Vagina (tissue), 2 donors: Measurements from ENCODE around the gene ZC3H12C. TPM values are rescaled to one million over a fixed set of nuclear protein-coding genes. Genes with fewer than 3 reads are reported as not detected.
A peak's percentile ranks its signal among the peaks of the same experiment; 100 is the strongest.

Experiments
- DNase-seq, 2 donors: peaks; one replicate each; pipeline ENCODE4 v3.0.0-alpha.2; 2017; ENCODE audit errors: extremely low spot score in 2 of 2
- H3K27ac ChIP-seq: fragments of 200-600 bp; sonication (generic); one replicate; pipeline ENCODE4 v1.5.1; 2019
- H3K27me3 ChIP-seq: fragments of 200-600 bp; sonication (generic); one replicate; pipeline ENCODE4 v1.5.1; 2019
- H3K36me3 ChIP-seq, 2 donors: fragments of 200-600 bp; sonication (generic); one replicate each; pipeline ENCODE4 v1.5.1; 2017 to 2019
- H3K4me1 ChIP-seq: fragments of 200-600 bp; sonication (generic); one replicate; pipeline ENCODE4 v1.5.1; 2019
- H3K4me3 ChIP-seq, 2 donors: fragments of 200-600 bp; sonication (generic); 1 replicate in 1 of 2; 2 replicates in 1 of 2; pipeline ENCODE4 v1.5.1; 2016 to 2019
- H3K9me3 ChIP-seq: fragments of 200-600 bp; sonication (generic); one replicate; pipeline ENCODE4 v1.5.1; 2019
- POLR2A ChIP-seq, 2 donors: fragments of 450-650 bp; IDR thresholded peaks; one replicate each; pipeline ENCODE4 v1.6.1; 2017; ENCODE audit warnings: antibody characterized with exemption in 2 of 2, mild to moderate bottlenecking in 2 of 2, moderate library complexity in 2 of 2
- POLR2AphosphoS5 ChIP-seq, 2 donors: sonication (generic); formaldehyde crosslinking; IDR thresholded peaks; one replicate each; pipeline ENCODE4 v1.9.0; 2017; ENCODE audit warnings: antibody characterized with exemption in 2 of 2, mild to moderate bottlenecking in 2 of 2, low read depth in 1 of 2; ENCODE audit not compliant: insufficient read depth in 1 of 2
- intact Hi-C: fragments of 100-400 bp; cut with DNase I; formaldehyde crosslinking; loops from one replicate; pipeline ENCODE4 v1.15.1; 2023
- total RNA-seq: library from RNA; depleted of rRNA; stranded (reverse); fragments of >200 nt; gene quantifications from one replicate; pipeline ENCODE4 v1.2.3, GENCODE V29; 2016
- TF ChIP-seq, protein P1 (sequence below), 3 experiments: fragments of 450-650 bp in 2 of 3; fragments of 200-600 bp in 1 of 3; sonication (generic) in 1 of 3; IDR thresholded peaks; one replicate each; pipeline ENCODE4 v1.5.1; 2017 to 2019; ENCODE audit warnings: antibody characterized with exemption in 3 of 3, mild to moderate bottlenecking in 2 of 3, moderate library complexity in 2 of 3

ZC3H12C gene
- total RNA-seq, 1 donor from 2014 or later = 16.7 TPM

DNA sequence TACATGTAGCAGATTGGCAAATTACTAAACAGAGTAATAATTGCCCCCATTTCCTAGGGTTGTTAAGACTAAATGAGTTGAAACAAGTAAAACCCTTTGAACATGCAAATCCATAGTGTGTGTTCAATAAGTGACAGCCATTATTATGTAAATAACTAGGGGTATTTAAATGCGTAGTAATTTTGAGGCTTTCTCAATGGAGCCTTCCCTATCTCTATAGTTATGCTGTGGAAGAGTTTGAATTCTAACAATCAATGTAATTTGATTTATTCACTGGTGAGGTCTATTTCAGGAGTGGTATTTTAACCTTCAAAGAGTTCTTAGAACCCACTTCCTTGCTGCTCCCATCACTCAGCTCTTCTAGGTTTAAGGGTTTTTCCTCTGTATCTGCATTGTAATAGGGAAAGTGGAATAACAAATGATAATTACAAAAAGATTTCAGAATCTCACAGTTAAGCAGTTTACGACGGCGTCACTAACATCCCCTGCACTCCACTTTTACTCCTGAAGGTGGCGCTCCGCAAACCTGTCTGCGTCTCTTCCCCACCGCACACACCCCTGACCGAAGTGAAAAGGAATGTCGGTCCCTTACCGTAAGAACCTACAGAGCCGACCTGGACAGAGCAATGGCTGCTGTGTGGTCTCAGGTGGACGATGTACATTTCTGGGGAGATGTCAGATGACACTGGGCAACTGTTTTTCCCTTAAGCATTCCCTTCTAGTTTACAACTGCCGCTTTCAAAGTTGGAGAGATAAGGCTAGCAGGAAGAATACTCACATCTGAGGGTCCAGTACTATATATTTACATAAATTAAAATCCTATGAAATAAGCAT lies 80.8 kb downstream of the ZC3H12C start:
- TF ChIP-seq, protein P1, sequence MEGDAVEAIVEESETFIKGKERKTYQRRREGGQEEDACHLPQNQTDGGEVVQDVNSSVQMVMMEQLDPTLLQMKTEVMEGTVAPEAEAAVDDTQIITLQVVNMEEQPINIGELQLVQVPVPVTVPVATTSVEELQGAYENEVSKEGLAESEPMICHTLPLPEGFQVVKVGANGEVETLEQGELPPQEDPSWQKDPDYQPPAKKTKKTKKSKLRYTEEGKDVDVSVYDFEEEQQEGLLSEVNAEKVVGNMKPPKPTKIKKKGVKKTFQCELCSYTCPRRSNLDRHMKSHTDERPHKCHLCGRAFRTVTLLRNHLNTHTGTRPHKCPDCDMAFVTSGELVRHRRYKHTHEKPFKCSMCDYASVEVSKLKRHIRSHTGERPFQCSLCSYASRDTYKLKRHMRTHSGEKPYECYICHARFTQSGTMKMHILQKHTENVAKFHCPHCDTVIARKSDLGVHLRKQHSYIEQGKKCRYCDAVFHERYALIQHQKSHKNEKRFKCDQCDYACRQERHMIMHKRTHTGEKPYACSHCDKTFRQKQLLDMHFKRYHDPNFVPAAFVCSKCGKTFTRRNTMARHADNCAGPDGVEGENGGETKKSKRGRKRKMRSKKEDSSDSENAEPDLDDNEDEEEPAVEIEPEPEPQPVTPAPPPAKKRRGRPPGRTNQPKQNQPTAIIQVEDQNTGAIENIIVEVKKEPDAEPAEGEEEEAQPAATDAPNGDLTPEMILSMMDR (IDR thresholded peaks at IDR 0.05) = peak; percentile 23 to 53 (median 51)
- TF ChIP-seq POLR2A (IDR thresholded peaks at IDR 0.05) = no peak
- no peak for TF ChIP-seq POLR2AphosphoS5 (IDR thresholded peaks at IDR 0.05; ENCODE audit: insufficient read depth in 1 of 2, low read depth in 1 of 2)
- H3K27ac ChIP-seq = no peak overlapping the region
- no peaks in the 10 kb centered on the region for H3K27me3 ChIP-seq
- H3K9me3 ChIP-seq = no peaks in the 10 kb centered on the region
- no peak for DNase-seq
- intact Hi-C loops = no loop called here
- H3K4me3 ChIP-seq = no peak overlapping the region
- peaks cover 9% of the 10 kb centered on the region for H3K4me1 ChIP-seq
- H3K36me3 ChIP-seq = no peaks in the 10 kb centered on the region

DNA sequence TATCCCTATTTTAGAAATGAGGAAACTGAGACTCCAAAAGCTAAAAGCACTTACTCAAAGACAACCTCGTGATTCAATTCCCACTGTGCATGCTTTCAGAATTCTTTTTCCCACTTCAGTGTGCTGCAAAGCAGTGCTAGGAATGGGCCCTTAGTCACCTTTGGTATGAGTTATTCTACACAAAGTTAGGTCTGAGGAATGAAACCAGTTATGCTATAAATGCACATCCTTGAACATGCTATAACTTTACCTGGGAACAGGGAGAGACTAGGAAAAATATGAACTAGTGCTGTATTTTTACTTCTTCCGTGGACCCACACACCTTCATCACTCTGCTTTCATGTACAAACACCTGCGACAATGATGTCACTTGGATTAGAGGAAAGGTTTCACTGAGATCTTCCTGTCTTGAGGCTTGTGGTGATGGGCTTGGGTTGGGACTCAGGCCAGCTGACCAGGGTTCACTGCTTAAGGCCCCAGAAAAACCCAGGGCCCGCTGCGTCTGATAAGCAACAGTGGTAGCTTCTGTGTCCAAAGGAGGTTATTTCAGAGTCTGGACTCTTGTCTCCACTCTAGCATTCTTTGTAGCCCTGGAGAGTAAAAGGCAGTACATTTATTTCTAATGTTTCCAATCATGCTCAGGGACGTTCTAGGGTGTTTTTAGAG lies 81.6 kb downstream of the ZC3H12C start:
- Histone ChIP-seq H3K36me3 (no peaks in the 10 kb centered on the region), H3K27me3 (no peaks in the 10 kb centered on the region), H3K27ac (no peak overlapping the region), H3K4me1 (peaks cover 9% of the 10 kb centered on the region), H3K4me3 (no peak overlapping the region), H3K9me3 (no peaks in the 10 kb centered on the region)
- DNase-seq = no peak
- intact Hi-C loops = no loop called here
- TF ChIP-seq POLR2AphosphoS5 (IDR thresholded peaks at IDR 0.05; ENCODE audit: insufficient read depth in 1 of 2, low read depth in 1 of 2) (no peak), POLR2A (IDR thresholded peaks at IDR 0.05) (no peak)

DNA sequence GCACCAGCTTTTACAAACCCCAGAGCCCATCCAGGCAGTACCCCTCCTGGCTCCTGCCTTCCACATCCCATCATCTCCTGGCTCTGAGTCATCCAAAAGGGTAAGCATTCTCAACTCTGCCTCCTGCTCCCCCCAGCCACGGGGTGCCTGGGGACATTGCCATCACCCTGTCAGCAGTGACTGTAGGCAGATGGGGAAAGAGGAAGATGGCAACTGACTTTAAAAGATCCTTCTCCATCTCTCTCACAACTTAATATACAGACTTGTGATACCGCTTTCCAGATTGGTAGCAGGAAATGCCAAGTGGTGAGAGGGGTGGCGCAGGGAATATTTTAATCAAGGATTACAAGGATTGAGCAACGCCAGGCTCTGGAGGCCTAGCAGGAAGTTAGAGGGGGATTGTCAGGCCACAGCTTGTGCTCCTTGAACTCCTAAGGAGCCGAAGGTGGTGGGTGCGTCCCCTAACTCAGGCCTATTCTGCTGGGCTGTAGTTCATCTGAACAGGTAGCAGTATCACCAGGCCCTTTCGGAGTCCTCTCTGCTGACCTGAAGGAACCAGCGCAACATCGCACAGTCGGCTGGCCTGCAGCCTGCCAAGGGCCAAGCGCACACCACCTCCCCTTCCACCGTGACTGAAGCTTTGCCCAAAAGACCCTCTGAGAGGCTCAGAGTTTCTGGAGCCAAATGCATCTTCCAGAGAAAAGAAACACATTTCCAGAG lies 83.3 kb downstream of the ZC3H12C start:
- Histone ChIP-seq H3K9me3 (no peaks in the 10 kb centered on the region), H3K27me3 (no peaks in the 10 kb centered on the region), H3K4me3 (no peak overlapping the region), H3K27ac (no peak overlapping the region), H3K4me1 (peaks cover 9% of the 10 kb centered on the region), H3K36me3 (no peaks in the 10 kb centered on the region)
- no peak for DNase-seq
- intact Hi-C loops = no loop called here
- TF ChIP-seq POLR2AphosphoS5 (IDR thresholded peaks at IDR 0.05; ENCODE audit: insufficient read depth in 1 of 2, low read depth in 1 of 2) (no peak), POLR2A (IDR thresholded peaks at IDR 0.05) (no peak)
- TF ChIP-seq, protein P1 (IDR thresholded peaks at IDR 0.05) = no peak

DNA sequence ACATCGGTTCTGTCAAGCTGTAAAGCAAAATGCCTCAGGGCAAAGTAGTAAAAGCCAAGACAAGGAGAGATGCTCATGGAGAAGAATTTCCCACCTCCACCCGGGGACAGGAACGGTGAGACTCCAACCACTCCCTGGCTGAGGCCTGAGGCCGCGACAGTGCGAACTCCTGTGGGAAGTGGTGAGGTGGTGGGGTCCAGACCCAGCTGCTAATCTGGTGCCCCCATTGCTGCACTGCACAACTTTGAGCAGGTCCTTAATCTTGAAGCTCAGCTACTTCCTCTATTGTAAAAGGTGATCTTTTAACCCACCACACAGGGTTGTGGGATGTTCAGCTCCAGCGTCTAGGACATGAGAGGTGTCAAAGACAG lies 83.9 kb downstream of the ZC3H12C start:
- H3K4me1 ChIP-seq = peaks cover 9% of the 10 kb centered on the region
- TF ChIP-seq POLR2AphosphoS5 (IDR thresholded peaks at IDR 0.05; ENCODE audit: insufficient read depth in 1 of 2, low read depth in 1 of 2) (no peak), POLR2A (IDR thresholded peaks at IDR 0.05) (no peak)
- TF ChIP-seq, protein P1 (IDR thresholded peaks at IDR 0.05) = no peak
- DNase-seq = no peak
- no peaks in the 10 kb centered on the region for H3K9me3 ChIP-seq
- intact Hi-C loops = no loop called here
- H3K27me3 ChIP-seq = no peaks in the 10 kb centered on the region
- no peak overlapping the region for H3K4me3 ChIP-seq
- H3K36me3 ChIP-seq = no peaks in the 10 kb centered on the region
- H3K27ac ChIP-seq = no peak overlapping the region

DNA sequence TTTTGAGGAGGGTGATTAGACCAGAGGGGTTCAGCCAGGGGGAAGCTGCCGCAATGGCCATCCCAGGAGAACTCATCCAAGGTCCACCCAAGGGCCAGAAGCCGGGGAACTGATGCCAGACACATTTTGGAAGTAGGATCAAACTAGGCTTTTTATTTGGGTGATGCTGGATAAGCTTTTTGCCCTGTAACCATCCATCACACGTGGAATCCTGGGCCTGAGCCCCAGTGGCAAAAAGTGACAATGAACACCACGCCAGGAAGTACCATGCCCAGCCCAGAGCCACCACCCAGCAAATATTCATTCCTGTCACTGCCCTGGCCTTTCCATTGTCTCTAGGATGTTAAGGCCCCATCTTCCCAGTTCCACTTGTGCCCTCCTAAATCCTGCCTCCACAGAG lies 85.9 kb downstream of the ZC3H12C start:
- Histone ChIP-seq H3K27ac (no peak overlapping the region), H3K36me3 (no peaks in the 10 kb centered on the region), H3K4me1 (peaks cover 5% of the 10 kb centered on the region), H3K9me3 (no peaks in the 10 kb centered on the region), H3K27me3 (no peaks in the 10 kb centered on the region), H3K4me3 (no peak overlapping the region)
- TF ChIP-seq POLR2AphosphoS5 (IDR thresholded peaks at IDR 0.05; ENCODE audit: insufficient read depth in 1 of 2, low read depth in 1 of 2) (no peak), POLR2A (IDR thresholded peaks at IDR 0.05) (no peak)
- TF ChIP-seq, protein P1 (IDR thresholded peaks at IDR 0.05) = no peak
- no peak for DNase-seq
- intact Hi-C loops = no loop called here
